Type B pancreatic cell (in vitro differentiated cells): ENCODE results near the gene SIK3. TPM values are rescaled to one million over a fixed set of nuclear protein-coding genes. Genes with fewer than 3 reads are reported as not detected.

Experiments used
- DNase-seq: peaks from one replicate; pipeline ENCODE4 v3.0.0; 2021; ENCODE audit warnings: mixed read lengths; ENCODE audit not compliant: unreplicated experiment; ENCODE audit errors: extremely low spot score
- H3K27ac Mint-ChIP-seq: 2 replicates; pipeline ENCODE4 v1.8.0; 2021; ENCODE audit warnings: mild to moderate bottlenecking, mixed read lengths
- H3K27me3 Mint-ChIP-seq: 2 replicates; pipeline ENCODE4 v1.8.0; 2021; ENCODE audit warnings: mixed read lengths
- H3K36me3 Mint-ChIP-seq: 2 replicates; pipeline ENCODE4 v1.8.0; 2021; ENCODE audit warnings: mixed read lengths
- H3K4me1 Mint-ChIP-seq: one replicate; pipeline ENCODE4 v1.8.0; 2021; ENCODE audit warnings: mixed read lengths; ENCODE audit not compliant: unreplicated experiment
- H3K4me3 Mint-ChIP-seq: 2 replicates; pipeline ENCODE4 v1.8.0; 2021; ENCODE audit warnings: mild to moderate bottlenecking, mixed read lengths
- H3K9me3 Mint-ChIP-seq: 2 replicates; pipeline ENCODE4 v1.8.0; 2021; ENCODE audit warnings: mixed read lengths
- CTCF ChIP-seq: fragments of 200-600 bp; sonication (generic); conservative IDR thresholded peaks from 2 replicates; pipeline ENCODE4 v1.5.0; 2021; ENCODE audit warnings: antibody characterized with exemption, mild to moderate bottlenecking
- total RNA-seq: library from RNA; stranded (reverse); gene quantifications from 2 replicates; pipeline ENCODE4 v1.2.1, GENCODE V29; 2021; ENCODE audit warnings: low replicate concordance

SIK3 gene
- total RNA-seq, 1 donor from 2014 or later: 39.9 TPM

- Mint-ChIP-seq H3K4me3 (no peak overlapping the region), H3K9me3 (no peaks in the 10 kb centered on the region), H3K36me3 (peaks cover 21% of the 10 kb centered on the region), H3K27me3 (no peaks in the 10 kb centered on the region), H3K4me1 (no peaks in the 10 kb centered on the region), H3K27ac (no peak overlapping the region)
- TF ChIP-seq CTCF: no peak
- no peak for DNase-seq
These were observed 146.5 kb downstream of the SIK3 start for GRCh38 chr11:116951762-116952161.

DNA sequence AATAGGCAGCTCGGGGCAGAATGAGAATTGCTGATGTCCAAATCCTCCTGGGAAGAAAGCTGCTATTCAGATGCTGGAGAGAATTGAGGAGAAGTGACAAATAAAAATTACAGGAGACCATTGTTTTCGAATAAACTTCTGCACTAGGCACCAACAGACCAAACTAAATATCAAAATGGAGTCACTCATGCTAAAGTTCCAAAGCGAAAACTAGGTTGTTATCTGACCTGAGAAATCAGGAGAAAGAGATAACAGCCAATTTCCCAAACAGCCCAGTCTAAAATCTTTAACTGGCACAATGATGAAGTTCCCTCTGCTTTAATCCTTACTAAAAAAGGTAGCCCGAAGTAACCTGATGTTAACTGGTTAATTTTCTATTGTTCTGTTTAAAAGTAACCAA lies 148.0 kb downstream of the SIK3 start:
- Mint-ChIP-seq H3K4me1 (peaks cover 4% of the 10 kb centered on the region), H3K4me3 (no peak overlapping the region), H3K27ac (no peak overlapping the region), H3K36me3 (peaks cover 26% of the 10 kb centered on the region), H3K27me3 (no peaks in the 10 kb centered on the region), H3K9me3 (no peaks in the 10 kb centered on the region)
- TF ChIP-seq CTCF: no peak
- DNase-seq: no peak

- no peak for DNase-seq
- peaks cover 4% of the 10 kb centered on the region for H3K4me1 Mint-ChIP-seq
- TF ChIP-seq CTCF: no peak
- peaks cover 30% of the 10 kb centered on the region for H3K36me3 Mint-ChIP-seq
- H3K9me3 Mint-ChIP-seq: no peaks in the 10 kb centered on the region
- H3K4me3 Mint-ChIP-seq: no peak overlapping the region
- no peaks in the 10 kb centered on the region for H3K27me3 Mint-ChIP-seq
- peak overlapping the region; percentile 9 for H3K27ac Mint-ChIP-seq
These were observed 149.8 kb downstream of the SIK3 start for GRCh38 chr11:116948391-116948790.

- H3K4me1 Mint-ChIP-seq: peaks cover 4% of the 10 kb centered on the region
- H3K36me3 Mint-ChIP-seq: peaks cover 27% of the 10 kb centered on the region
- no peak for DNase-seq
- no peak for TF ChIP-seq CTCF
- H3K27ac Mint-ChIP-seq: no peak overlapping the region
- no peak overlapping the region for H3K4me3 Mint-ChIP-seq
- H3K27me3 Mint-ChIP-seq: no peaks in the 10 kb centered on the region
- no peaks in the 10 kb centered on the region for H3K9me3 Mint-ChIP-seq
These were observed 151.8 kb downstream of the SIK3 start for GRCh38 chr11:116946414-116946813.

- Mint-ChIP-seq H3K36me3 (peaks cover 16% of the 10 kb centered on the region), H3K27ac (no peak overlapping the region), H3K27me3 (no peaks in the 10 kb centered on the region), H3K9me3 (peaks cover 3% of the 10 kb centered on the region), H3K4me1 (no peaks in the 10 kb centered on the region), H3K4me3 (no peak overlapping the region)
- TF ChIP-seq CTCF: no peak
- DNase-seq: no peak
These were observed 158.7 kb downstream of the SIK3 start for GRCh38 chr11:116939499-116939898.

GRCh38 chr11:116938471-116939070 lies 159.7 kb downstream of the SIK3 start:
- H3K36me3 Mint-ChIP-seq: peaks cover 21% of the 10 kb centered on the region

More at GRCh38 chr11:116938471-116939070, 159.7 kb downstream of the SIK3 start:
- Mint-ChIP-seq H3K27ac (no peak overlapping the region), H3K4me3 (no peak overlapping the region), H3K27me3 (no peaks in the 10 kb centered on the region), H3K9me3 (peaks cover 3% of the 10 kb centered on the region), H3K4me1 (no peaks in the 10 kb centered on the region)
- TF ChIP-seq CTCF: no peak
- no peak for DNase-seq
